Panc1 (cell line): Measurements from ENCODE around the gene S100A5. TPM values are rescaled to one million over a fixed set of nuclear protein-coding genes. Genes with fewer than 3 reads are reported as not detected.

Experiments
- ATAC-seq: fragments of 200-7000 bp; cut with Tn5 transposase; 2 replicates; pipeline ENCODE4 v1.9.1; 2020; ENCODE audit warnings: mild to moderate bottlenecking, moderate library complexity
- BruUV-seq: library from RNA; stranded (reverse); fragments of 400-500 nt; replicated peaks from 2 replicates; lab custom pipeline; 2021; lab: Mats Ljungman, UMichigan
- CTCF ChIA-PET: fragments of 300-600 bp; sonication (Branson Sonifier 250); formaldehyde crosslinking; loops from one replicate; lab custom pipeline; 2022; ENCODE audit warnings: antibody characterized with exemption; lab: Charles Lee
- POLR2A ChIA-PET: fragments of 300-600 bp; sonication (Branson Sonifier 250); formaldehyde crosslinking; loops from one replicate; lab custom pipeline; 2022; ENCODE audit warnings: antibody characterized with exemption; lab: Charles Lee
- DNase-seq: peaks from one replicate; pipeline ENCODE4 v3.0.0-alpha.2; 2010; ENCODE audit warnings: low read depth, low spot score
- H3K27ac ChIP-seq: 2 replicates; pipeline ENCODE4 v1.5.1; 2011; ENCODE audit warnings: mild to moderate bottlenecking, low read length, inconsistent platforms
- H3K27me3 ChIP-seq: fragments of 200-500 bp; sonication (Bioruptor generic); 2 replicates; pipeline ENCODE4 v1.6.0; 2014; ENCODE audit warnings: low read length, inconsistent platforms; ENCODE audit not compliant: control insufficient read depth, insufficient read depth
- H3K36me3 ChIP-seq: fragments of 200-500 bp; sonication (Bioruptor generic); 2 replicates; pipeline ENCODE4 v1.5.1; 2014; ENCODE audit warnings: inconsistent platforms, mild to moderate bottlenecking, low read length, moderate library complexity; ENCODE audit not compliant: control insufficient read depth, insufficient read depth
- H3K4me1 ChIP-seq: 2 replicates; pipeline ENCODE4 v1.5.1; 2011; ENCODE audit warnings: inconsistent platforms, mild to moderate bottlenecking, low read length, moderate library complexity; ENCODE audit not compliant: control insufficient read depth, insufficient read depth
- H3K4me3 ChIP-seq, 2 experiments: 2 replicates each; pipeline ENCODE4 v1.5.1; 2011 to 2012; ENCODE audit warnings: low read depth in 2 of 2, low read length in 2 of 2, mild to moderate bottlenecking in 2 of 2, inconsistent platforms in 1 of 2, moderate library complexity in 1 of 2
- H3K9me3 ChIP-seq: fragments of 200-500 bp; sonication (Bioruptor generic); 2 replicates; pipeline ENCODE4 v1.5.1; 2014; ENCODE audit warnings: low read depth, mild to moderate bottlenecking, inconsistent platforms, low read length, moderate library complexity; ENCODE audit not compliant: control insufficient read depth, insufficient read depth
- CTCF ChIP-seq: fragments of 450-650 bp; IDR thresholded peaks from 2 replicates; pipeline ENCODE4 v1.5.1; 2017; ENCODE audit warnings: mild to moderate bottlenecking
- POLR2AphosphoS5 ChIP-seq: IDR thresholded peaks from 2 replicates; pipeline ENCODE4 v1.6.1; 2012; ENCODE audit warnings: mild to moderate bottlenecking, low read depth, low read length, moderate library complexity
- REST ChIP-seq, 2 experiments: IDR thresholded peaks; 2 replicates each; pipeline ENCODE4 v1.6.1; 2011 to 2012; ENCODE audit warnings: low read depth in 2 of 2, control low read depth in 1 of 2, low read length in 1 of 2, mild to moderate bottlenecking in 1 of 2, moderate library complexity in 1 of 2; ENCODE audit not compliant: insufficient read depth in 1 of 2
- SIN3A ChIP-seq: IDR thresholded peaks from 2 replicates; pipeline ENCODE4 v1.6.1; 2012; ENCODE audit warnings: low read depth, mild to moderate bottlenecking, low read length, moderate library complexity, borderline replicate concordance; ENCODE audit not compliant: insufficient read depth
- TCF7L2 ChIP-seq: IDR thresholded peaks from 2 replicates; pipeline ENCODE4 v1.6.1; 2011; ENCODE audit warnings: mild to moderate bottlenecking, low read depth, low read length, inconsistent platforms
- in situ Hi-C: cut with HindIII; loops from 2 replicates; pipeline ENCODE4 v1.10.0; 2016; ENCODE audit warnings: low sequenced_read_pairs, low pct_unique_long_range_greater_than_20kb
- intact Hi-C: fragments of 100-400 bp; cut with micrococcal nuclease; formaldehyde crosslinking; loops from one replicate; pipeline ENCODE4 v1.10.0; 2022; ENCODE audit not compliant: unreplicated experiment
- total RNA-seq: library from RNA; stranded (reverse); gene quantifications from one replicate; pipeline ENCODE4 v1.2.1, GENCODE V29; 2021; ENCODE audit not compliant: unreplicated experiment

The S100A5 gene
- total RNA-seq, 1 experiment from 2014 or later, result 0.72 TPM

- TF ChIP-seq CTCF, result no peak
- no peak for TF ChIP-seq TCF7L2
- TF ChIP-seq SIN3A, result no peak
- no peak for TF ChIP-seq POLR2AphosphoS5
- TF ChIP-seq REST (IDR thresholded peaks at IDR 0.05; ENCODE audit: insufficient read depth in 1 of 2, low read depth in 2 of 2, low read length in 1 of 2), result no peak
- in situ Hi-C loops, result no loop called here
- ATAC-seq, result no peak
- no peaks in the 10 kb centered on the region for H3K9me3 ChIP-seq
- ChIA-PET CTCF (no interaction called here), POLR2A (no interaction called here)
- H3K27me3 ChIP-seq, result no peaks in the 10 kb centered on the region
- no peak for DNase-seq
- BruUV-seq, result no TSS peak
- intact Hi-C loops, result no loop called here
- peaks cover 11% of the 10 kb centered on the region for H3K4me1 ChIP-seq
- no peak overlapping the region for H3K4me3 ChIP-seq
- H3K36me3 ChIP-seq, result no peaks in the 10 kb centered on the region
- peak overlapping the region; percentile 18 for H3K27ac ChIP-seq
Observed at GRCh38 chr1:153527683-153528040, 13.1 kb downstream of the S100A5 start.

GRCh38 chr1:153527023-153527682, 13.6 kb downstream of the S100A5 start:
- intact Hi-C loops, result no loop called here
- BruUV-seq, result no TSS peak
- Histone ChIP-seq H3K27me3 (no peaks in the 10 kb centered on the region), H3K27ac (peak overlapping the region; percentile 9), H3K9me3 (no peaks in the 10 kb centered on the region), H3K36me3 (no peaks in the 10 kb centered on the region), H3K4me1 (peaks cover 6% of the 10 kb centered on the region), H3K4me3 (no peak overlapping the region)
- 0 out of 2 replicates have a peak, but pooled peaks have one; percentile 31 for ATAC-seq
- ChIA-PET POLR2A (no interaction called here), CTCF (no interaction called here)
- TF ChIP-seq POLR2AphosphoS5 (no peak), REST (IDR thresholded peaks at IDR 0.05; ENCODE audit: insufficient read depth in 1 of 2, low read depth in 2 of 2, low read length in 1 of 2) (no peak), CTCF (no peak), TCF7L2 (no peak)
- DNase-seq, result no peak
- in situ Hi-C loops, result no loop called here
